ENCODE data around the gene ABI3BP.

Gene ABI3BP

DNA sequence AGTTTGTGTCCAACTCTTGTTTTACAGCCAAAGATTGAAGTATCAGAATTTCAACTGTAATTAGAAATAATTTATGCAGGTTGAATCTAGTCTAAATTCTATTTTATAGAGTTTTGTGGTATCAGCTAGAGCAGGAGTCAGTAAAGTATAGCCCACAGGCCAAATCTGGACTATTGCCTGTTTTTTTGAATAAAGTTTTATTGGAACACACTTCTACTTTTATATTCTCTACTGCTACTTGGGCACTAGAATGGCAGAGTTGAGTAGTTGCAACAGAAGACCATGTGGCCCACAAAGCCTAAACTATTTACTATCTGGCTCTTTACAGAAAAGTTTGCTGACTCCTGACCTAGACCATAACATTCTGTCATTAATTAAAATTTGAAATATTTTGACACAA, 247.6 kb downstream of the ABI3BP start:
- POLR2A ChIA-PET (ENCODE audit: low non-redundant PET), result no interaction called here
- no peak for DNase-seq (ENCODE audit: low spot score)
- TF ChIP-seq CTCF (conservative IDR thresholded peaks at IDR 0.05; ENCODE audit: low read depth), result no peak
- no peak overlapping the region for H3K27ac ChIP-seq
- CTCF ChIA-PET, result no interaction called here

GRCh38 chr3:100744671-100745070, 248.6 kb downstream of the ABI3BP start:
- no peak for TF ChIP-seq CTCF (conservative IDR thresholded peaks at IDR 0.05; ENCODE audit: low read depth)
- no peak overlapping the region for H3K27ac ChIP-seq
- ChIA-PET CTCF (no interaction called here), POLR2A (ENCODE audit: low non-redundant PET) (no interaction called here)
- no peak for DNase-seq (ENCODE audit: low spot score)

DNA sequence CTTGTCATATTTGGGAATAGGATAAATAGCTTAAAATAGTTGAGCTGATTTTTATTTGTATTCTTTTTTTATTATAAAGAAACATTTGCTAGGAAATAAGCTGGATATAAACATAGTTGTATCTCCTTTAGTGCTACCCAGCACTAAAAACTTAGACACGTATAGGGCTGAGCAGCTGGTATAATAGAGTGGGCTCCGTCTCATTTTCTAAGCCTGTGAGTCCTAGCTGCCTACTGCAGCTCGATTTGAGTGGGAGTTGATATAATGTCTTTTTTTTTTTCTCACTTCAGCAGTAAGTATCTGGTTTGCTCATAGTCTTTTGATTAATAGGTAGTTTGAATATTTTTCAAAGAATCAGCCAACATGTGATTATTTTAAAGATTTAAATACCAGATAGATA, 249.7 kb downstream of the ABI3BP start:
- DNase-seq (ENCODE audit: low spot score), result no peak
- H3K27ac ChIP-seq, result no peak overlapping the region
- CTCF ChIA-PET, result interaction anchor here (1.2 kb wide), 1 partner anchor 452 kb away, joined by 3 read pairs; no protein-coding TSS in a partner anchor
- POLR2A ChIA-PET (ENCODE audit: low non-redundant PET), result no interaction called here
- TF ChIP-seq CTCF (conservative IDR thresholded peaks at IDR 0.05; ENCODE audit: low read depth), result no peak

GRCh38 chr3:100740207-100740606, 253.0 kb downstream of the ABI3BP start:
- TF ChIP-seq CTCF (conservative IDR thresholded peaks at IDR 0.05; ENCODE audit: low read depth), result no peak
- no peak overlapping the region for H3K27ac ChIP-seq
- ChIA-PET POLR2A (ENCODE audit: low non-redundant PET) (no interaction called here), CTCF (interaction anchor here (1.0 to 1.2 kb wide), 3 partner anchors 10 to 456 kb away, joined by 4 to 7 read pairs (median 5); no protein-coding TSS in a partner anchor)
- DNase-seq (ENCODE audit: low spot score), result no peak

DNA sequence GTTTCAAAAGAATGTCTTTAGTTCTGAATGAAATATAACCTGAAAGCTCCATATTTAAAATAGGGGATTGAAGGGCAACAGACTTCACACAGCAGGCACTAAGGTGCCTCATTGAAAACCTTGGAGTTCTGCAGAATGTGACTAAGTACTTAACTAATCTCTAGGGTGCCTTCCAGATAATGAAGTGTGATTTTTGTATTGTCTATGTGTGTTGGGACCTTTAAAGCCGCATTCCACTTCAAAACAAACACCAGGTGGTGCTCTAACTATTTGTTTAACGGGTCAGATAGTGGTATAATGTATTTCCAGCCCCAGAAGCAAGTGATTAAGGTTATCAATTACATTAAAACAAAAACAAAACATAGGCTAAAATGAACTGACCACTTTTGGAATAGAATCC, 255.9 kb downstream of the ABI3BP start:
- peak; percentile 12 for DNase-seq (ENCODE audit: low spot score)
- H3K27ac ChIP-seq, result no peak overlapping the region
- CTCF ChIA-PET, result interaction anchor here (0.6 to 1.7 kb wide), 3 partner anchors 9 to 458 kb away, joined by 3 to 7 read pairs (median 5); no protein-coding TSS in a partner anchor
- peak; percentile 35 for TF ChIP-seq CTCF (conservative IDR thresholded peaks at IDR 0.05; ENCODE audit: low read depth)
- POLR2A ChIA-PET (ENCODE audit: low non-redundant PET), result no interaction called here

GRCh38 chr3:100732435-100732834, 260.8 kb downstream of the ABI3BP start:
- CTCF ChIA-PET, result interaction anchor here (1.1 kb wide), 1 partner anchor 464 kb away, joined by 4 read pairs; no protein-coding TSS in a partner anchor
- no peak overlapping the region for H3K27ac ChIP-seq
- no peak for DNase-seq (ENCODE audit: low spot score)
- POLR2A ChIA-PET (ENCODE audit: low non-redundant PET), result no interaction called here
- TF ChIP-seq CTCF (conservative IDR thresholded peaks at IDR 0.05; ENCODE audit: low read depth), result no peak

All from RWPE1 (cell line).